H1 (cell line): ENCODE data around the gene ATM. TPM values are rescaled to one million over a fixed set of nuclear protein-coding genes. Genes with fewer than 3 reads are reported as not detected.
"Not testable (repeated sequence)": the region's sequence is repeated elsewhere in the genome, so short reads cannot be mapped to it uniquely, and the experiment has no call there.

Source experiments
- CTCF ChIA-PET: fragments of 300-600 bp; sonication (Branson Sonifier 250); formaldehyde crosslinking; loops from one replicate; lab custom pipeline; 2021; ENCODE audit not compliant: partially characterized antibody; lab: Charles Lee
- POLR2A ChIA-PET: fragments of 300-600 bp; sonication (Branson Sonifier 250); formaldehyde crosslinking; loops from one replicate; lab custom pipeline; 2021; ENCODE audit warnings: inconsistent platforms; ENCODE audit not compliant: partially characterized antibody; lab: Charles Lee
- DNase-seq, 2 experiments: peaks; one replicate each; pipeline versions ENCODE4 v3.0.0 to v3.0.0-alpha.2; 2010 to 2022; ENCODE audit warnings: low spot score in 2 of 2, low read depth in 1 of 2, mixed read lengths in 1 of 2
- FAIRE-seq: peaks from 2 replicates; lab custom pipeline; 2011; peaks lifted over from hg19 to GRCh38; lab: Jason Lieb, UNC
- H2AFZ ChIP-seq: 2 replicates; pipeline ENCODE4 v1.8.1; 2012; ENCODE audit warnings: low read length, inconsistent platforms
- H2AK5ac ChIP-seq: 2 replicates; pipeline ENCODE4 v1.6.1; 2013; ENCODE audit warnings: low read depth, low read length
- H2BK120ac ChIP-seq: replicated peaks from 2 replicates; pipeline ENCODE3; 2013; ENCODE audit warnings: low read depth, low read length, inconsistent platforms
- H2BK12ac ChIP-seq: 2 replicates; pipeline ENCODE4 v1.6.1; 2013; ENCODE audit warnings: low read depth, low read length
- H2BK15ac ChIP-seq: 2 replicates; pipeline ENCODE4 v1.6.1; 2013; ENCODE audit warnings: low read length
- H2BK20ac ChIP-seq: 2 replicates; pipeline ENCODE4 v1.6.1; 2013; ENCODE audit warnings: low read length
- H2BK5ac ChIP-seq: 2 replicates; pipeline ENCODE4 v1.6.1; 2013; ENCODE audit warnings: low read depth, low read length
- H3K14ac ChIP-seq: 2 replicates; pipeline ENCODE4 v1.6.1; 2013; ENCODE audit warnings: inconsistent platforms; ENCODE audit not compliant: insufficient read length
- H3K18ac ChIP-seq: 2 replicates; pipeline ENCODE4 v1.6.1; 2013; ENCODE audit warnings: low read length; ENCODE audit errors: extremely low read depth
- H3K23ac ChIP-seq: 2 replicates; pipeline ENCODE4 v1.6.1; 2013; ENCODE audit warnings: inconsistent platforms; ENCODE audit not compliant: insufficient read length
- H3K23me2 ChIP-seq: 2 replicates; pipeline ENCODE4 v1.6.1; 2013; ENCODE audit warnings: low read depth, low read length
- H3K27ac ChIP-seq: 2 replicates; pipeline ENCODE4 v1.6.1; 2011; ENCODE audit warnings: low read depth, low read length, inconsistent platforms
- H3K27me3 ChIP-seq, 4 experiments: replicated peaks in 1 of 4; 1 replicate in 1 of 4; 2 replicates in 3 of 4; pipeline versions ENCODE4 v1.6.1 to v1.8.1; 2011 to 2013; ENCODE audit warnings: low read length in 3 of 4, mild to moderate bottlenecking in 3 of 4, inconsistent platforms in 2 of 4, mixed read lengths in 2 of 4, moderate library complexity in 1 of 4; ENCODE audit not compliant: control insufficient read depth in 3 of 4, insufficient read depth in 3 of 4; ENCODE audit errors: extremely low read depth in 1 of 4
- H3K36me3 ChIP-seq, 4 experiments: 2 replicates each; pipeline versions ENCODE4 v1.6.1 to v1.8.1; 2011 to 2013; ENCODE audit warnings: mild to moderate bottlenecking in 4 of 4, low read length in 3 of 4, moderate library complexity in 2 of 4, control low read depth in 1 of 4, inconsistent platforms in 1 of 4; ENCODE audit not compliant: insufficient read depth in 4 of 4, control insufficient read depth in 2 of 4
- H3K4ac ChIP-seq: replicated peaks from 2 replicates; pipeline ENCODE3; 2013; ENCODE audit warnings: low read length, low read depth, mixed read lengths, inconsistent platforms; ENCODE audit not compliant: insufficient read length
- H3K4me1 ChIP-seq, 4 experiments: replicated peaks in 1 of 4; 1 replicate in 1 of 4; 2 replicates in 3 of 4; pipeline versions ENCODE4 v1.6.1 to v1.8.1; 2011 to 2013; ENCODE audit warnings: low read length in 3 of 4, inconsistent platforms in 2 of 4, mixed read lengths in 1 of 4; ENCODE audit not compliant: insufficient read depth in 4 of 4, control insufficient read depth in 3 of 4
- H3K4me2 ChIP-seq, 2 experiments: 2 replicates each; pipeline versions ENCODE4 v1.6.1 to v1.8.1; 2011 to 2013; ENCODE audit warnings: low read depth in 2 of 2, low read length in 2 of 2, control low read depth in 1 of 2, inconsistent platforms in 1 of 2, mild to moderate bottlenecking in 1 of 2; ENCODE audit not compliant: insufficient read depth in 1 of 2
- H3K4me3 ChIP-seq, 4 experiments: fragments of 200-600, 300-600 bp in 1 of 4; sonication (generic), shearing (Covaris generic), sonication (Bioruptor Twin) in 1 of 4; 2 replicates each; pipeline versions ENCODE4 v1.5.1 to v1.8.1; 2011 to 2016; ENCODE audit warnings: low read length in 4 of 4, low read depth in 3 of 4, control low read depth in 2 of 4, inconsistent platforms in 2 of 4, mild to moderate bottlenecking in 2 of 4, mixed read lengths in 1 of 4, moderate library complexity in 1 of 4; ENCODE audit not compliant: insufficient read depth in 2 of 4; ENCODE audit errors: extremely low read depth in 1 of 4
- H3K56ac ChIP-seq: replicated peaks from 2 replicates; pipeline ENCODE3; 2013; ENCODE audit warnings: low read depth, mild to moderate bottlenecking, mixed read lengths, low read length, inconsistent platforms; ENCODE audit not compliant: insufficient read length
- H3K79me1 ChIP-seq: 2 replicates; pipeline ENCODE4 v1.6.1; 2013; ENCODE audit warnings: low read depth, low read length, control low read depth
- H3K79me2 ChIP-seq, 2 experiments: 2 replicates each; pipeline versions ENCODE4 v1.6.1 to v1.8.1; 2012 to 2013; ENCODE audit warnings: low read length in 2 of 2, mild to moderate bottlenecking in 2 of 2, inconsistent platforms in 1 of 2; ENCODE audit not compliant: insufficient read depth in 2 of 2, control insufficient read depth in 1 of 2
- H3K9ac ChIP-seq, 4 experiments: replicated peaks in 1 of 4; 1 replicate in 1 of 4; 2 replicates in 3 of 4; pipeline versions ENCODE4 v1.6.1 to v1.8.1; 2011 to 2013; ENCODE audit warnings: low read depth in 3 of 4, low read length in 3 of 4, control low read depth in 2 of 4, mild to moderate bottlenecking in 2 of 4, moderate library complexity in 2 of 4, inconsistent platforms in 1 of 4; ENCODE audit errors: extremely low read depth in 1 of 4
- H3K9me3 ChIP-seq, 2 experiments: 2 replicates each; pipeline versions ENCODE4 v1.6.1 to v1.8.1; 2012 to 2013; ENCODE audit warnings: mild to moderate bottlenecking in 2 of 2, moderate library complexity in 2 of 2, control low read depth in 1 of 2, inconsistent platforms in 1 of 2, low read depth in 1 of 2, low read length in 1 of 2, mixed read lengths in 1 of 2; ENCODE audit not compliant: insufficient read depth in 2 of 2
- H4K20me1 ChIP-seq, 2 experiments: replicated peaks in 1 of 2; 2 replicates each; pipeline versions ENCODE3 to v1.8.1; 2011 to 2013; ENCODE audit warnings: inconsistent platforms in 2 of 2, low read length in 2 of 2, mild to moderate bottlenecking in 1 of 2; ENCODE audit not compliant: insufficient read depth in 2 of 2, control insufficient read depth in 1 of 2
- H4K5ac ChIP-seq: 2 replicates; pipeline ENCODE4 v1.6.1; 2013; ENCODE audit warnings: low read length, low read depth, mixed read lengths, inconsistent platforms; ENCODE audit not compliant: insufficient read length
- H4K8ac ChIP-seq: 2 replicates; pipeline ENCODE4 v1.8.0; 2013; ENCODE audit warnings: mild to moderate bottlenecking, moderate library complexity, low read length, inconsistent platforms; ENCODE audit not compliant: insufficient read depth; ENCODE audit errors: extremely low read depth
- H4K91ac ChIP-seq: replicated peaks from 2 replicates; pipeline ENCODE3; 2013; ENCODE audit warnings: low read length, mixed read lengths, inconsistent platforms; ENCODE audit not compliant: insufficient read length
- WGBS, 2 experiments: shearing (Covaris generic) in 1 of 2; methylation state at CpG; one replicate each; pipeline versions ENCODE4 v1.1.6 to v1.1.7; 2013 to 2015; ENCODE audit warnings: low lambda C conversion rate in 2 of 2, mixed read lengths in 2 of 2, inconsistent platforms in 1 of 2, low coverage in 1 of 2, missing lambda C conversion rate in 1 of 2; ENCODE audit not compliant: insufficient replicate concordance in 2 of 2, insufficient coverage in 1 of 2, insufficient read length in 1 of 2; ENCODE audit errors: extremely low coverage in 1 of 2, missing lambda C conversion rate in 1 of 2; 5-methylcytosine and 5-hydroxymethylcytosine counted together
- polyA plus RNA-seq, 7 experiments: library from polyadenylated mRNA; depleted of rRNA in 3 of 7; stranded (reverse) in 5 of 7; unstranded in 2 of 7; fragments of >200 nt in 5 of 7; fragments of 200-250 nt in 2 of 7; gene quantifications; 1 replicate in 5 of 7; 2 replicates in 1 of 7; 4 replicates in 1 of 7; pipeline versions ENCODE4 v1.2.1 to v1.2.3, GENCODE V29; 2011 to 2013; ENCODE audit warnings: missing spikeins in 2 of 7, mixed read lengths in 2 of 7
- total RNA-seq: library from RNA; stranded (reverse); fragmentation: NEBNext Ultra II Directional; extraction: Animal tissue kit (Norgen Biotek cat#: 25700); gene quantifications from 2 replicates; pipeline ENCODE4 v1.2.1, GENCODE V29; 2021

Gene ATM
- total and polyA plus RNA-seq, 2 of the 8 experiments (the other 6 are each of a cell fraction or from before 2014, with no cell fraction given) = 14.9 to 55.4 TPM

GRCh38 chr11:108396672-108397071 lies 173.8 kb downstream of the ATM start:
- H2BK120ac ChIP-seq, POLR2A ChIA-PET, H2BK20ac ChIP-seq, H3K4ac ChIP-seq, H3K79me1 ChIP-seq, H3K23me2 ChIP-seq, H2BK12ac ChIP-seq, H3K18ac ChIP-seq, H4K20me1 ChIP-seq, DNase-seq, H4K8ac ChIP-seq, H2AK5ac ChIP-seq, H3K14ac ChIP-seq, H3K4me2 ChIP-seq, CTCF ChIA-PET, H3K79me2 ChIP-seq, H2BK5ac ChIP-seq, H4K5ac ChIP-seq, H3K4me1 ChIP-seq, H3K27me3 ChIP-seq, H3K27ac ChIP-seq, H3K36me3 ChIP-seq, H4K91ac ChIP-seq, H3K9ac ChIP-seq, H3K9me3 ChIP-seq, H3K23ac ChIP-seq, H3K56ac ChIP-seq, FAIRE-seq, H2BK15ac ChIP-seq, H2AFZ ChIP-seq, H3K4me3 ChIP-seq: not testable (repeated sequence)
- WGBS, 2 experiments = 93% methylated on average over 6 of the region's 6 CpGs; no CpG with 5 or more reads in 1 of the 2 experiments
